ENCODE results near the gene MRPS22. TPM values are rescaled to one million over a fixed set of nuclear protein-coding genes. Genes with fewer than 3 reads are reported as not detected.

MRPS22 gene
- total RNA-seq, 6 experiments from 2014 or later, result 29.6 to 66.5 (median 34.8) TPM

DNA sequence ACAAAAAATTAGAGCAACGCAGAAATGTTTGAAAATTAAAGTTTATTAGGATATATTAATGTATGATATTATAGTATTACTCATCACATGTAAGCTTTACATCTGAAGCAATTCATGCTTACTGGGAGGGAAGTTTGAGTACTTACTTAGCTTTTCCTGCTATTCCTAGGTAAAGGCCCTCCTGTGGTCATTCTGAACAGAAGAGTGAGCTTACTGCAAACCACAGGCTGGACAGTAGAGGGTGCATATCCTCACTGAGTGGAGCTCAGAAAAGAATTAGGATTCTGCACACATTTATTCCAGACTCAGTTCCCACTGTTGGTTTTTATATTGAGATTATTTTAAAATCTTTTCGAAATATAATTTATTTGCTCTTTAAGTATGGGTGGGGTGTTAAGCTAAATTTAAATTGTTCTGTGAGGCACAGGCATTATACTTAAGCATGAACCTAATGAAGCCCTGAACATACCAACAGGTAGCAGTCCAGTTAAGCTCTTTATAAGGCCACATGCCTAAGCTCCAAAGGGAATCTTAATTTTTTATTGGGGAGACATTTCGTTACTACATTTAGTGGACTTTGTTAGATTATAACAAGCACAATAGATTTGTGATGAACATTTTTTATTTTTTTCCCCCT is 10.2 kb downstream of the MRPS22 start:
- TF ChIP-seq POLR2A (IDR thresholded peaks at IDR 0.05), result no peak
- TF ChIP-seq, protein P1, sequence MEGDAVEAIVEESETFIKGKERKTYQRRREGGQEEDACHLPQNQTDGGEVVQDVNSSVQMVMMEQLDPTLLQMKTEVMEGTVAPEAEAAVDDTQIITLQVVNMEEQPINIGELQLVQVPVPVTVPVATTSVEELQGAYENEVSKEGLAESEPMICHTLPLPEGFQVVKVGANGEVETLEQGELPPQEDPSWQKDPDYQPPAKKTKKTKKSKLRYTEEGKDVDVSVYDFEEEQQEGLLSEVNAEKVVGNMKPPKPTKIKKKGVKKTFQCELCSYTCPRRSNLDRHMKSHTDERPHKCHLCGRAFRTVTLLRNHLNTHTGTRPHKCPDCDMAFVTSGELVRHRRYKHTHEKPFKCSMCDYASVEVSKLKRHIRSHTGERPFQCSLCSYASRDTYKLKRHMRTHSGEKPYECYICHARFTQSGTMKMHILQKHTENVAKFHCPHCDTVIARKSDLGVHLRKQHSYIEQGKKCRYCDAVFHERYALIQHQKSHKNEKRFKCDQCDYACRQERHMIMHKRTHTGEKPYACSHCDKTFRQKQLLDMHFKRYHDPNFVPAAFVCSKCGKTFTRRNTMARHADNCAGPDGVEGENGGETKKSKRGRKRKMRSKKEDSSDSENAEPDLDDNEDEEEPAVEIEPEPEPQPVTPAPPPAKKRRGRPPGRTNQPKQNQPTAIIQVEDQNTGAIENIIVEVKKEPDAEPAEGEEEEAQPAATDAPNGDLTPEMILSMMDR (IDR thresholded peaks at IDR 0.05), result peak; percentile 54 to 79 (median 68)
- Histone ChIP-seq H3K27ac (no peak overlapping the region), H3K27me3 (no peaks in the 10 kb centered on the region), H3K9me3 (no peaks in the 10 kb centered on the region), H3K36me3 (peaks cover 12 to 96% (median 44%) of the 10 kb centered on the region in 4 donors), H3K4me3 (no peak overlapping the region), H3K4me1 (no peaks in the 10 kb centered on the region)
- intact Hi-C loops (cut with DNase I), result no loop called here
- DNase-seq (no peak), ATAC-seq (peak; percentile 87 to 93 (median 90))
- whole genome bisulfite sequencing (ENCODE audit: insufficient coverage, low coverage, low lambda C conversion rate, missing lambda C conversion rate), result 54% methylated on average over 3 of the region's 3 CpGs

DNA sequence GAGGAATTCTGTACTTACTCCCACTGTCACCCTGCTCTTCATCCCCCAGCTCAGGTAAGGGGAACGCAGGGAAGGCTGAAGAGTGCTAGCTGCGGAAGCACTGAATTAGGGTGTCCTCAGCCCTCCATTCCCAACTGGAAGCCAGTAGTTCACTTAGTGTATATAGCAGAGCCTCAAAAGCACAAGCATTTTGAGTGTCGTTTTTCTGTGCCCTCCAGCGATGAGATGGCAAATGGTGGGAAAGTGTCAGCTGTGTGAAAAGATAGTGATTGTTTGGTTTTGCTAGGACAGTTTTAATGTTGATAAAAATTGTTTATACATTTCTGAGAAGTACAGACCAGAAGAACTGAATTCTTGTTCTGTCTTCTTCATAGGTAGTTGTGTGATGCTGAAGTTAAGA is 10.8 kb downstream of the MRPS22 start:
- intact Hi-C loops (cut with DNase I), result no loop called here
- H3K9me3 ChIP-seq, result no peaks in the 10 kb centered on the region
- H3K4me3 ChIP-seq, result no peak overlapping the region
- no peak for DNase-seq
- 91% methylated on average over 4 of the region's 4 CpGs for WGBS (ENCODE audit: insufficient coverage, low coverage, low lambda C conversion rate, missing lambda C conversion rate)
- TF ChIP-seq, protein P1 (IDR thresholded peaks at IDR 0.05), result no peak
- TF ChIP-seq POLR2A (IDR thresholded peaks at IDR 0.05), result no peak
- no peak overlapping the region for H3K27ac ChIP-seq
- H3K27me3 ChIP-seq, result no peaks in the 10 kb centered on the region
- peaks cover 12 to 96% (median 47%) of the 10 kb centered on the region in 4 donors for H3K36me3 ChIP-seq
- no peaks in the 10 kb centered on the region for H3K4me1 ChIP-seq
- no peak for ATAC-seq

DNA sequence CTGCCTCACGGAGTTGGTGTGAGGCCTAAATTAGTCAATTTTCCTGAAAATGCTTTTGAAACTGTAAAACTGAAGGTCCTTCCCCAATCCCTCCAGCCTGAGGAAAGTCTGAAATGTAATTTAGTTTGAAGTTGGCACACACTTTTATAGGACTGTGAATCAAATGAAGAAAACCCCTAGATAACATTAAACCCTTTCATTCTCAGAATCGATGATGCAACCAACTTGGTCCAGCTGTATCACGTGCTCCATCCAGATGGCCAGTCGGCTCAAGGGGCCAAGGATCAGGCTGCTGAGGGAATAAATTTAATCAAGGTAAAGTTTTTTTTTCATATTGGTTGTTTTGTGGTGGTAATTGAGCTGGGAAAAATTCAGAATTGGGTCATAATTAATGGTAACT is 11.7 kb downstream of the MRPS22 start:
- TF ChIP-seq, protein P1 (IDR thresholded peaks at IDR 0.05), result no peak
- no peak for TF ChIP-seq POLR2A (IDR thresholded peaks at IDR 0.05)

DNA sequence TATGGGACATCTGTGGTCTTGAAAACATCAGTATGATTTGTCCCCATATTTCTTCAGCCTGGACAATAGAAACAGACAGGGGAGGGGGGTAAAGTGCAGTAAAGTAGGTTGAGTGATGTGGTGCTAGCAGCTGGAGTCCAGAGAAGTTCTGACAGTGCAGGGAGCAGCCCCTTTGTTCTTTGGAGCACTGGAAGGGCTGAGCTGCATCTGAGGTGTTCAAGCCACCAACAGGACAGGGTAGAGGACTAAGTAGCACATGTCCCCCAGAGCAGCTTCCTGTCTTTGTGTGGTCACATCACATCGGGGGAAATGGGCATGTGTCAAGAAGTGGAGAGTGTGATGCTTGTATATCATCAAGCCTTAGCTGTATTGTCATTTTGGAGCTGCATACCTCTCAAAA is 12.1 kb downstream of the MRPS22 start:
- H3K27me3 ChIP-seq, result no peaks in the 10 kb centered on the region
- H3K4me3 ChIP-seq, result no peak overlapping the region
- no peak for TF ChIP-seq POLR2A (IDR thresholded peaks at IDR 0.05)
- TF ChIP-seq, protein P1 (IDR thresholded peaks at IDR 0.05), result no peak
- WGBS (ENCODE audit: insufficient coverage, low coverage, low lambda C conversion rate, missing lambda C conversion rate), result 20% methylated on average over 1 of the region's 1 CpG
- H3K36me3 ChIP-seq, result peaks cover 12 to 96% (median 53%) of the 10 kb centered on the region in 4 donors
- intact Hi-C loops (cut with DNase I), result no loop called here
- H3K27ac ChIP-seq, result no peak overlapping the region
- no peaks in the 10 kb centered on the region for H3K4me1 ChIP-seq
- ATAC-seq (no peak), DNase-seq (no peak)
- H3K9me3 ChIP-seq, result no peaks in the 10 kb centered on the region

More for the DNA sequence above, 11.7 kb downstream of the MRPS22 start:
- H3K4me1 ChIP-seq, result no peaks in the 10 kb centered on the region
- no peaks in the 10 kb centered on the region for H3K27me3 ChIP-seq
- intact Hi-C loops (cut with DNase I), result no loop called here
- WGBS (ENCODE audit: insufficient coverage, low coverage, low lambda C conversion rate, missing lambda C conversion rate), result 37% methylated on average over 4 of the region's 4 CpGs
- ATAC-seq (peak in 3 of 4 donors; percentile 20 to 43 (median 41)), DNase-seq (no peak)
- no peak overlapping the region for H3K27ac ChIP-seq
- H3K36me3 ChIP-seq, result peaks cover 12 to 96% (median 52%) of the 10 kb centered on the region in 4 donors
- H3K9me3 ChIP-seq, result no peaks in the 10 kb centered on the region
- H3K4me3 ChIP-seq, result no peak overlapping the region
